OCI-LY1 (cell line): ENCODE measurements around the gene SDHA.
"Not testable (repeated sequence)": the region's sequence is repeated elsewhere in the genome, so short reads cannot be mapped to it uniquely, and the experiment has no call there.

Source experiments
- CTCF ChIP-seq: fragments of 200-600 bp; sonication (generic), shearing (Covaris generic); IDR thresholded peaks from 2 replicates; pipeline ENCODE4 v1.5.1; 2017; ENCODE audit warnings: mild to moderate bottlenecking, antibody characterized with exemption, low read length, moderate library complexity, mixed read lengths
- EZH2 ChIP-seq: fragments of 200-600 bp; sonication (generic), shearing (Covaris generic); IDR thresholded peaks from 2 replicates; pipeline ENCODE4 v1.8.0; 2017; ENCODE audit warnings: borderline replicate concordance, mixed run types, mild to moderate bottlenecking, antibody characterized with exemption, low read length, moderate library complexity, mixed read lengths

- TF ChIP-seq EZH2, CTCF: not testable (repeated sequence)
Observed at GRCh38 chr5:250396-250795, 32.3 kb downstream of the SDHA start.
